ENCODE measurements around the gene OR2J1.

Gene OR2J1

DNA sequence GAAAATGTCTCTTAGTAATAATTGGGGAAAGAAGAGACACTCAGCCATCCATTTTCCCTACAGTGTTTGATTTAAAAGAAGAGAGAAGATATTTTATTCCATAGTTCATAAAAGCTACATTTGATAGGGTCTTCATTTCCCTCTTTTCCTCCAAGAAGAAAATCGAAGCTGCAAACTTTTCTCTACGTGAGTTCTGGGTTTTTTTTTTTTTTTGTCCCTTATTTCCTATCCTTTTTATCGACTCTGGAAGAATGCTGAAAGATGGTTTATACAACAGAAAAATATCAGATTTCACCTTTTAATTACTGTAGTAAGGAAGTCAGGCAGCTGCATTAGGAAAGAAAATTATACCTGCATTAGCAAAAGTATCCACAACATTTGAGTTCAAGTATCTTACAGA, at the start of gene OR2J1:
TSS of gene OR2J1 (plus strand) at position 301 of the 400 bp plus-strand sequence. CDS start 1,453 bp downstream, outside the sequence.
- ChIA-PET POLR2A (no interaction called here), CTCF (no interaction called here)
- DNase-seq (ENCODE audit: low read depth, low spot score) = no peak
- TF ChIP-seq, protein P1, sequence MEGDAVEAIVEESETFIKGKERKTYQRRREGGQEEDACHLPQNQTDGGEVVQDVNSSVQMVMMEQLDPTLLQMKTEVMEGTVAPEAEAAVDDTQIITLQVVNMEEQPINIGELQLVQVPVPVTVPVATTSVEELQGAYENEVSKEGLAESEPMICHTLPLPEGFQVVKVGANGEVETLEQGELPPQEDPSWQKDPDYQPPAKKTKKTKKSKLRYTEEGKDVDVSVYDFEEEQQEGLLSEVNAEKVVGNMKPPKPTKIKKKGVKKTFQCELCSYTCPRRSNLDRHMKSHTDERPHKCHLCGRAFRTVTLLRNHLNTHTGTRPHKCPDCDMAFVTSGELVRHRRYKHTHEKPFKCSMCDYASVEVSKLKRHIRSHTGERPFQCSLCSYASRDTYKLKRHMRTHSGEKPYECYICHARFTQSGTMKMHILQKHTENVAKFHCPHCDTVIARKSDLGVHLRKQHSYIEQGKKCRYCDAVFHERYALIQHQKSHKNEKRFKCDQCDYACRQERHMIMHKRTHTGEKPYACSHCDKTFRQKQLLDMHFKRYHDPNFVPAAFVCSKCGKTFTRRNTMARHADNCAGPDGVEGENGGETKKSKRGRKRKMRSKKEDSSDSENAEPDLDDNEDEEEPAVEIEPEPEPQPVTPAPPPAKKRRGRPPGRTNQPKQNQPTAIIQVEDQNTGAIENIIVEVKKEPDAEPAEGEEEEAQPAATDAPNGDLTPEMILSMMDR (IDR thresholded peaks at IDR 0.05; ENCODE audit: insufficient read depth, low read length, missing control alignments) = no peak
- no peak within 1 kb of the TSS for H3K4me3 ChIP-seq (ENCODE audit: low read depth, low read length)

- H3K4me3 ChIP-seq (ENCODE audit: low read depth, low read length) = no peak overlapping the region
- ChIA-PET POLR2A (no interaction called here), CTCF (no interaction called here)
- TF ChIP-seq, protein P1 (IDR thresholded peaks at IDR 0.05; ENCODE audit: insufficient read depth, low read length, missing control alignments) = no peak
- no peak for DNase-seq (ENCODE audit: low read depth, low spot score)
Observed at GRCh38 chr6:29051680-29052079, 47.6 kb upstream of the OR2J1 start.

DNA sequence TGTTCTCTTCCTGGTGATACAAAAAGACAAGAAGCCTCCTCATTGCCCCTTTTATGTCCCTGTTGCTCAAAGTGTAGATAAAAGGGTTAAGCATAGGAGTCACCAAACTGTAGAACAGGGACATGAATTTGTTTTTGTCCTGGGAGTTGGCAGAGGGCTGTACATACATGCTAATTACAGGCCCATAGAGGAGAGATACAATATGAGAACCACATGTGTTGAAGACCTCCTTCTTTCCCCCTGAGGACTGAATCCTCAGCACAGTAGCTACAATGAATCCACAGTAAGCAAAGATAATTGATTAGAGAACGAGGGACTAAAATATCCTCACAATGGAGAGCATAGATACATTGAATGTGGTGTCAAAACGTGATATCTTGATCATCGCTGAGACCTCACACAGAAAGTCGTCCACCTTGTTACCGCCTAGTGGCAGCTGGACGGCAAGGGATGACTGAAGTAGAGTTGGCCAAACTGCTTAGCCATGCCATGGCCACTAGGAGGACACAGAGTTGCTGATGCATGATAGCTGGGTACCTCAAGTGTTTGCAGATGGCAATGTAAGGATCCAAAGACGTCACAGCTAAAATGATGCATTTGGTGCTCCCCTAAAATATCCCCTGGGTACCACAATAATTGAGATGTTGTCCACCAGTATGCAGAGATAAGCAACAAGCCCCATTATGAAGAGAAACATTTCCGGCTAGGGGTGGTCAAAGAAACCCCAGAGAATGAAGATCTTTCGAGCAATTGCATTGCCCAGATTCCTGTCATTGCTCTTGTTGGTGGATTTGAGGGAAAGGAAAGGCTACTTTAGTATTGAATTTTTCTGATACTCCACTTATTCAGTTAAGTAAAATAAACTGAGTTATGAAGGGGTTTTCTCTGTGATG, 27.2 kb upstream of the OR2J1 start:
- ChIA-PET CTCF (no interaction called here), POLR2A (no interaction called here)
- DNase-seq (ENCODE audit: low read depth, low spot score) = no peak
- TF ChIP-seq, protein P1 (IDR thresholded peaks at IDR 0.05; ENCODE audit: insufficient read depth, low read length, missing control alignments) = peak; percentile 60
- no peak overlapping the region for H3K4me3 ChIP-seq (ENCODE audit: low read depth, low read length)

GRCh38 chr6:29079203-29079602, 20.1 kb upstream of the OR2J1 start:
- ChIA-PET CTCF (no interaction called here), POLR2A (no interaction called here)
- TF ChIP-seq, protein P1 (IDR thresholded peaks at IDR 0.05; ENCODE audit: insufficient read depth, low read length, missing control alignments) = no peak
- DNase-seq (ENCODE audit: low read depth, low spot score) = no peak
- H3K4me3 ChIP-seq (ENCODE audit: low read depth, low read length) = no peak overlapping the region

DNA sequence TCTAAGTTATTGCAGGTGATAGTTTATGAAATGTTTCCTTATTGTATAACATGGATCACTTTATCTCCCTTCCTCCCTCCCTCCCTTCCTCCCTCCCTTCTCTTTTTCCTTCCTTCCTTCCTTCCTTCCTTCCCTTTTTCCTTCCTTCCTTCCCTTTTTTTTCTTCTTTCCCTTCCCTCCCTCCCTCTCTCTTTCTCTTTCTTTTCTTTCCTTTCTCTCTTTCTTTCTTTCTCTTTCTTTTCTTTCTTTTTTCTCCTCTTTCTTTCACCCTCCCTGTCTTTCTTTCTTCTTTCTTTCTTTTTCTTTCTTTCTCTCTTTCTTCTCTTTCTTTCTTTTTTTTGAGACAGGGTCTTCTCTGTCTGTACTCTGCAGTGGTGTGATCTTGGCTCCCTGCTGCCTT, 18.0 kb upstream of the OR2J1 start:
- ChIA-PET CTCF (no interaction called here), POLR2A (no interaction called here)
- TF ChIP-seq, protein P1 (IDR thresholded peaks at IDR 0.05; ENCODE audit: insufficient read depth, low read length, missing control alignments) = no peak
- no peak overlapping the region for H3K4me3 ChIP-seq (ENCODE audit: low read depth, low read length)
- no peak for DNase-seq (ENCODE audit: low read depth, low spot score)

- POLR2A ChIA-PET = no interaction called here
- DNase-seq (ENCODE audit: low read depth, low spot score) = no peak
- TF ChIP-seq, protein P1 (IDR thresholded peaks at IDR 0.05; ENCODE audit: insufficient read depth, low read length, missing control alignments) = no peak
- CTCF ChIA-PET = no interaction called here
- no peak overlapping the region for H3K4me3 ChIP-seq (ENCODE audit: low read depth, low read length)
Observed at GRCh38 chr6:29082457-29082856, 16.8 kb upstream of the OR2J1 start.
